ENCODE measurements around the gene PRKCA.

The PRKCA gene

DNA sequence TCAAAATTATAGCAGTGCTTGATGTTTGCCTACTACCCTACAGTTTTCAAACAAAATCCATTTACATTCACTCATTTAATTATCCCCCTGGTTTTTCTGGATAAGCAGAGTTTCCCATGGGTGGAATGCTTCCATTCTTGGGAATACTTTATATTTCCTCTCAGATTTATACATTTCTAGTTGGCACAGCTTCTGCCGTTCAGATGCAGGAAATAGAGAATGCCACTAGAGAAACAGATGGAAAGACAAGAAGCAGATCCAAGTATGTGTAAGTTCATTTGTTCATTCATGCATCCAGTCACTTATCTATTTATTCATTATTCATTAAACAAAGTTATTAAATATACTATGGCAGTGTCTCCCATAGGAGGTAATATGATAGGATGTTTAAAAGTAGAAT is 467.5 kb downstream of the PRKCA start:
- Histone ChIP-seq H3K27me3 (ENCODE audit: insufficient read depth, insufficient read length) (no peaks in the 10 kb centered on the region), H3K4me3 (ENCODE audit: insufficient read length, low read depth) (no peak overlapping the region), H3K4me1 (ENCODE audit: insufficient read depth, insufficient read length) (peaks cover 2% of the 10 kb centered on the region), H3K9ac (ENCODE audit: insufficient read length, low read depth) (no peak overlapping the region), H3K36me3 (ENCODE audit: insufficient read depth, insufficient read length, low read length) (no peaks in the 10 kb centered on the region), H3K9me3 (ENCODE audit: insufficient read depth, low read length) (peaks cover 7% of the 10 kb centered on the region; the same call in 1 of the 2 replicates)
- DNase-seq (ENCODE audit: low read depth, low spot score), result no peak
- TF ChIP-seq ZNF274 (IDR thresholded peaks at IDR 0.05; ENCODE audit: low read depth, low read length), result no peak
- TF ChIP-seq YY1 (IDR thresholded peaks at IDR 0.05; ENCODE audit: insufficient read depth, insufficient read length), result no peak
- no peak for TF ChIP-seq SUZ12 (IDR thresholded peaks at IDR 0.05; ENCODE audit: extremely low read depth, insufficient read depth, insufficient read length)

DNA sequence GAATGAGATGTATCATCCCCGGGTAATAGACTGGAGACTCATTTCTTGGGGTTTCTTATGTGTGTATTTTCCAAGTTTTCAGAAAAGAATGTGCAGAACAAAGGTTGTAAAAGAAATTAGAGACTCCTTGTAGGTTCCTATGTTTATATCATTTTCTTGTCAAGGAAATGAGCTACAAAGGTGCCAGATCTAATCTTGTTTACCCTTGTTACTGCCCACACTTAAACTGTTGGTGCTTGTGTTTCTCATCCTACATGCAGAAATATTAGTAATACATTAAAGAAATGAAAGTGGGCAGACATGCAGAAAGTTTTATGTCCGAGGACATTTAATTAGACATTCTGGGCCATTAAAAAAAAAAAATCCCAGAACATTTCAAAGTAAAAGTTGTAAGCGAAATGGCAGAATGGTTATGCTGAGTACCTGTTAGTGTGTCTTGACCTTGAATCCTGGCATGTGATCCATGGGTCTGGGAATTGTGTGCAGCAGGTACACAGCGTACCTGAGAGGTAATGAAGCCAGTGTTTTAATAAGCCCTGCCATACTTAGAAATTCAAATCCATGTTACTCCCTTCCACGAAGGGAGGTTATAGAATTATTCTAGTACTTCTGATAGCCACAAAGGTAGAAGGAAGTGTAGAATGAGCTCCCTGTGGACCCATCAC is 469.9 kb downstream of the PRKCA start:
- Histone ChIP-seq H3K9me3 (ENCODE audit: insufficient read depth, low read length) (peaks cover 7% of the 10 kb centered on the region; the same call in 1 of the 2 replicates), H3K4me3 (ENCODE audit: insufficient read length, low read depth) (no peak overlapping the region), H3K27me3 (ENCODE audit: insufficient read depth, insufficient read length) (no peaks in the 10 kb centered on the region), H3K36me3 (ENCODE audit: insufficient read depth, insufficient read length, low read length) (no peaks in the 10 kb centered on the region), H3K4me1 (ENCODE audit: insufficient read depth, insufficient read length) (peaks cover 7% of the 10 kb centered on the region), H3K9ac (ENCODE audit: insufficient read length, low read depth) (no peak overlapping the region)
- DNase-seq (ENCODE audit: low read depth, low spot score), result no peak
- TF ChIP-seq ZNF274 (IDR thresholded peaks at IDR 0.05; ENCODE audit: low read depth, low read length) (no peak), SUZ12 (IDR thresholded peaks at IDR 0.05; ENCODE audit: extremely low read depth, insufficient read depth, insufficient read length) (no peak), YY1 (IDR thresholded peaks at IDR 0.05; ENCODE audit: insufficient read depth, insufficient read length) (no peak)

DNA sequence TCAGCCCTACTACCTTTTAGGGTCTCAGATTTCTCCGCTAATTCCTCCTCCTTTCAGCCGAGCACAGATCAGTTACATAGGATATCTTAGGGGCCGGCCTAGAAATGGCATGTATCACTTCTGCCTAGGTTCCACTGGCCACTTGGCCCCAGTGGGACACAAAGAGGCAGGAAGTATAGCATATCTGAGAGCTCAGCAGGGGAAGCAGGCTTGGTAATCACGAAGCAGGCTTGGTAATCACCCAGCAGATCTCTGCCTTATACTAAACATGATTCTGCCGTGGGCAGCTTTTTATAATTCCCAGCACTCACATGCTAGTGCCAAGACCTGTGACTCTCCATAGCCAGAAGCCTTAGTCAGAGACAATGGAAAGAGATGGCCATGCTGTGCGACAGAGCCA is 472.9 kb downstream of the PRKCA start:
- Histone ChIP-seq H3K27me3 (ENCODE audit: insufficient read depth, insufficient read length) (no peaks in the 10 kb centered on the region), H3K4me3 (ENCODE audit: insufficient read length, low read depth) (no peak overlapping the region), H3K9me3 (ENCODE audit: insufficient read depth, low read length) (no peaks in the 10 kb centered on the region), H3K9ac (ENCODE audit: insufficient read length, low read depth) (no peak overlapping the region), H3K36me3 (ENCODE audit: insufficient read depth, insufficient read length, low read length) (no peaks in the 10 kb centered on the region), H3K4me1 (ENCODE audit: insufficient read depth, insufficient read length) (peaks cover 13% of the 10 kb centered on the region)
- no peak for TF ChIP-seq YY1 (IDR thresholded peaks at IDR 0.05; ENCODE audit: insufficient read depth, insufficient read length)
- no peak for TF ChIP-seq SUZ12 (IDR thresholded peaks at IDR 0.05; ENCODE audit: extremely low read depth, insufficient read depth, insufficient read length)
- TF ChIP-seq ZNF274 (IDR thresholded peaks at IDR 0.05; ENCODE audit: low read depth, low read length), result no peak
- DNase-seq (ENCODE audit: low read depth, low spot score), result no peak

DNA sequence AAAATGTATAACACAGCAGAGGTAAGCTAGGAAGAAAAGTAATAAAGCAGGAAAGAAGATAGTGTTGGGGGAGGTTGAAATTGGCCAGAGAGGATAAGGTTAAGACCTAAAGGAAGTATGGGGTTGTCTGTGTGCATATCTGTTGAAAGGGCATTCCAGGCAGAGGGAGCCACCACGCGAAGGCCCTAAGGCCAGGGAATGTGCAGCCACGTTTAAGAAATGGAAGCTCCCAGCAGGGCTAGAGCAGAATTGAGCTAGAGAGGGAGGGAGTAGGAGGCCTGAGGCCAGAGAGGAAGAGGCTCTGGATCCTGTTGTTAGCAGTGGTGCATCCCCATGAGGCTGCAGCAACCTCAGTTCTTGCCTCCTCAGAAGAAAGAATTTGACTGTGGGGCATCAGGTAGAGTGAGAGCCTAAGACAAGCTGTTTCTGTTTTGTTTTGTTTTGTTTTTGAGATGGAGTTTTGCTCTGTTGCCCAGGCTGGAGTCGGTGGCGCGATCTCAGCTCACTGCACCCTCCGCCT is 473.5 kb downstream of the PRKCA start:
- H3K36me3 ChIP-seq (ENCODE audit: insufficient read depth, insufficient read length, low read length), result no peaks in the 10 kb centered on the region
- no peaks in the 10 kb centered on the region for H3K27me3 ChIP-seq (ENCODE audit: insufficient read depth, insufficient read length)
- H3K4me1 ChIP-seq (ENCODE audit: insufficient read depth, insufficient read length), result peaks cover 14% of the 10 kb centered on the region
- no peak overlapping the region for H3K4me3 ChIP-seq (ENCODE audit: insufficient read length, low read depth)
- no peaks in the 10 kb centered on the region for H3K9me3 ChIP-seq (ENCODE audit: insufficient read depth, low read length)
- peak; percentile 28 for DNase-seq (ENCODE audit: low read depth, low spot score)
- TF ChIP-seq YY1 (IDR thresholded peaks at IDR 0.05; ENCODE audit: insufficient read depth, insufficient read length) (no peak), SUZ12 (IDR thresholded peaks at IDR 0.05; ENCODE audit: extremely low read depth, insufficient read depth, insufficient read length) (no peak), ZNF274 (IDR thresholded peaks at IDR 0.05; ENCODE audit: low read depth, low read length) (no peak)
- H3K9ac ChIP-seq (ENCODE audit: insufficient read length, low read depth), result no peak overlapping the region

DNA sequence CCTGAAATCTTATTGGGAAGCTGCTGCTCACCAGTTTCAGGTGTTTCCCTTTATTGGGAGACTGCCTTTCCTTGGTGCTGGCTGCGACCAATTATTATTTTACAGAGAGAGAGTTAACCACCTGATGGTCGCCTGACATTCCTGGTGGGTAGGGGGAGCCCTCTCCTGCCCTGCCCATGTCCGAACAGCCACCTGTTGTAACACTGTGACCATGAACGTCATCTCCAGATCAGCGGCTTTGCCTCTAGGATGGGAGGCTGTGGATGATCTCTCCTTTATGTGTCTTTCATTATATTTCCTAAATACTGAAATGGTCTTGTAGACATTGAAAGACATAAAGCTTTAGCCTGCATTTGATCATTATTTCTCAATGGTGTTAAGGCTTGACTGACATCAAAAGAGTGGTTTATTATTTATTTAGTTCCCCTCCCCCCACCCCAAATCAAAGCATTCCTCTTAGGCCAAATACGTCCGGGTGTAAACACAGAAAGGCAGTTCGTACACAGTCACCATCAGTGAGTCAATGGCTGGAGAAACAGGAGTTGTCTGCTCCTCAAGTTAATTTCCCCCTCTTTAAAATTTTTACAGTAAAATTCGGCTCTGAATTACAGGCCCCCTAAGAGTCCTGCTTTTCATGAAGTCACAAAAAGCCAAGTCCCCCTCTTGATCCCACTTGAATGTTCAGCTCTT is 474.7 kb downstream of the PRKCA start:
- H3K9me3 ChIP-seq (ENCODE audit: insufficient read depth, low read length), result no peaks in the 10 kb centered on the region
- DNase-seq (ENCODE audit: low read depth, low spot score), result peak; percentile 27
- H3K36me3 ChIP-seq (ENCODE audit: insufficient read depth, insufficient read length, low read length), result no peaks in the 10 kb centered on the region
- peak overlapping the region; percentile 14 for H3K9ac ChIP-seq (ENCODE audit: insufficient read length, low read depth)
- peaks cover 17% of the 10 kb centered on the region for H3K4me1 ChIP-seq (ENCODE audit: insufficient read depth, insufficient read length)
- H3K27me3 ChIP-seq (ENCODE audit: insufficient read depth, insufficient read length), result no peaks in the 10 kb centered on the region
- no peak overlapping the region for H3K4me3 ChIP-seq (ENCODE audit: insufficient read length, low read depth)
- TF ChIP-seq ZNF274 (IDR thresholded peaks at IDR 0.05; ENCODE audit: low read depth, low read length), result no peak
- no peak for TF ChIP-seq YY1 (IDR thresholded peaks at IDR 0.05; ENCODE audit: insufficient read depth, insufficient read length)
- no peak for TF ChIP-seq SUZ12 (IDR thresholded peaks at IDR 0.05; ENCODE audit: extremely low read depth, insufficient read depth, insufficient read length)

DNA sequence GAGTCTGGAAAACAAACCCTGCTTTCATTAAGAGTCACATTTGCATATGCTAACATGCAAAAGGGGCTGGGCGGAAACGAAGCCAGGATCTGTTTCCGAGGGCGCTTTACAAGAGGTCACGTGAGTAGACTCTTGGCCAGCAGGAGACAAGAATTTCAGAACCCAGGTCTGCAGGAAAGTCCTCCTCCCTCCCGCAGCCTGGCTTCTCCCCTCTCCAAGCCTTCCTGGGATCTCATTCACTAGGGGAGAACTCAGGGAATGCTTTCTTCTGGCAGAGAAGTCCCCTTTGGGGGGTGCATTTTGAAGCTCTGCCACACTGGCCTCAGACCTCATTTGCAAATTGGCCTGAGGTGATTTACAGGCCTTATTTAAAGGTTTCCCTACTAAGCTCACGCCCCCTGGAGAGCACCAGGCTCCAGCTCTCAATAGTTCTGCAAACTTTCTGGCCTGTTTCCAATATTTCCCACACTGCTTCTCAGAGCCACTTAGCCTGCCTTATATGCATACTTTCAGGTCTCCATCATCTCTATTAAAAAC is 475.3 kb downstream of the PRKCA start:
- Histone ChIP-seq H3K36me3 (ENCODE audit: insufficient read depth, insufficient read length, low read length) (no peaks in the 10 kb centered on the region), H3K4me3 (ENCODE audit: insufficient read length, low read depth) (no peak overlapping the region), H3K4me1 (ENCODE audit: insufficient read depth, insufficient read length) (peaks cover 20% of the 10 kb centered on the region), H3K27me3 (ENCODE audit: insufficient read depth, insufficient read length) (no peaks in the 10 kb centered on the region), H3K9ac (ENCODE audit: insufficient read length, low read depth) (no peak overlapping the region), H3K9me3 (ENCODE audit: insufficient read depth, low read length) (no peaks in the 10 kb centered on the region)
- DNase-seq (ENCODE audit: low read depth, low spot score), result peak; percentile 96
- no peak for TF ChIP-seq ZNF274 (IDR thresholded peaks at IDR 0.05; ENCODE audit: low read depth, low read length)
- no peak for TF ChIP-seq YY1 (IDR thresholded peaks at IDR 0.05; ENCODE audit: insufficient read depth, insufficient read length)
- no peak for TF ChIP-seq SUZ12 (IDR thresholded peaks at IDR 0.05; ENCODE audit: extremely low read depth, insufficient read depth, insufficient read length)

Measured in NT2/D1 (cell line).